Vagina (tissue), 2 donors: ENCODE measurements around the gene POLR3C. TPM values are rescaled to one million over a fixed set of nuclear protein-coding genes. Genes with fewer than 3 reads are reported as not detected.
"Not testable (repeated sequence)": the region's sequence is repeated elsewhere in the genome, so short reads cannot be mapped to it uniquely, and the experiment has no call there.

Experiments
- DNase-seq, 2 donors: peaks; one replicate each; pipeline ENCODE4 v3.0.0-alpha.2; 2017; ENCODE audit errors: extremely low spot score in 2 of 2
- H3K27ac ChIP-seq: fragments of 200-600 bp; sonication (generic); one replicate; pipeline ENCODE4 v1.5.1; 2019
- H3K27me3 ChIP-seq: fragments of 200-600 bp; sonication (generic); one replicate; pipeline ENCODE4 v1.5.1; 2019
- H3K36me3 ChIP-seq, 2 donors: fragments of 200-600 bp; sonication (generic); one replicate each; pipeline ENCODE4 v1.5.1; 2017 to 2019
- H3K4me1 ChIP-seq: fragments of 200-600 bp; sonication (generic); one replicate; pipeline ENCODE4 v1.5.1; 2019
- H3K4me3 ChIP-seq, 2 donors: fragments of 200-600 bp; sonication (generic); 1 replicate in 1 of 2; 2 replicates in 1 of 2; pipeline ENCODE4 v1.5.1; 2016 to 2019
- H3K9me3 ChIP-seq: fragments of 200-600 bp; sonication (generic); one replicate; pipeline ENCODE4 v1.5.1; 2019
- POLR2A ChIP-seq, 2 donors: fragments of 450-650 bp; IDR thresholded peaks; one replicate each; pipeline ENCODE4 v1.6.1; 2017; ENCODE audit warnings: antibody characterized with exemption in 2 of 2, mild to moderate bottlenecking in 2 of 2, moderate library complexity in 2 of 2
- POLR2AphosphoS5 ChIP-seq, 2 donors: sonication (generic); formaldehyde crosslinking; IDR thresholded peaks; one replicate each; pipeline ENCODE4 v1.9.0; 2017; ENCODE audit warnings: antibody characterized with exemption in 2 of 2, mild to moderate bottlenecking in 2 of 2, low read depth in 1 of 2; ENCODE audit not compliant: insufficient read depth in 1 of 2
- intact Hi-C: fragments of 100-400 bp; cut with DNase I; formaldehyde crosslinking; loops from one replicate; pipeline ENCODE4 v1.15.1; 2023
- total RNA-seq: library from RNA; depleted of rRNA; stranded (reverse); fragments of >200 nt; gene quantifications from one replicate; pipeline ENCODE4 v1.2.3, GENCODE V29; 2016
- TF ChIP-seq, protein P1 (sequence below), 3 experiments: fragments of 450-650 bp in 2 of 3; fragments of 200-600 bp in 1 of 3; sonication (generic) in 1 of 3; IDR thresholded peaks; one replicate each; pipeline ENCODE4 v1.5.1; 2017 to 2019; ENCODE audit warnings: antibody characterized with exemption in 3 of 3, mild to moderate bottlenecking in 2 of 3, moderate library complexity in 2 of 3

Gene POLR3C
- total RNA-seq, 1 donor from 2014 or later, result 34.6 TPM

DNA sequence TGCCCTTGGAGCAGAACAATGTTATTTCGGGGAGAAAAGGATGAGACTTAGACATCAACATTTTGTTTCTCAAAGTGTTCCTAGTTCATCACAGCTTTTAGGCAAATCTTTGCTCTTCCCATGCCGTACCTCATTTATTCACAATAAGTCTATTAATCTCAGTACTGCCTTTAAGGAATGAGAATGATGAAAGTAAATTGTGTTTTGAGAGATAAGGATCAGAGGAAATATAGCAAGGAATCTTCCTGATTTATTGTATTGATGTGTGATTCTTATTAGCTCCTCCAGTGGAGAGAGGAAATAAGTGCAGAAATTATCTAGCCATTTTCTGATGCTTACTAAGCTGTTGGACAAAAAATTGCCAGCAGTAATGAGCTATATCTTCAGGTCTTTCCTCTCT, 2.0 kb downstream of the POLR3C start:
- peaks cover 7 to 49% of the 10 kb centered on the region in 2 donors for H3K36me3 ChIP-seq

DNA sequence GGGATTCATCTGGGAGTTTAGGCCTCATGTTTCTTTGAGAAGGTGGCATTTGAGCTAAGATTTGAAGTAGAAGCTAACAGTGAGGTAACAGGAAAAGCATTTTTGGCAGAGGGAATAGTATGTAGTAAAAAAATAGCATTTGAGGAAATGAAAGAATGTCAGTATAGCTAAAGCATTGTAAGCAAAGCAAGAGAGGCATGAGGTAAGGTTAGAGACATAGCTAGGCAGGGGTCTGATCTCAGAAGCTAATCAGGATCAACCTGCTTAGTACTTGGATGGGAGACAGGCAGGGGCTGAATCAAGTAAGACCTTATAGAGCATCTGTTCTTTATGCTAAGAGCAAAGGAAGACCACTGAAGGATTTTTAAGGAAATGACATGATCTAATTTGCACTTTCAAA, 4.0 kb downstream of the POLR3C start:
- no peak for DNase-seq
- intact Hi-C loops, result no loop called here
- no peaks in the 10 kb centered on the region for H3K9me3 ChIP-seq

More for the DNA sequence above, 2.0 kb downstream of the POLR3C start:
- TF ChIP-seq POLR2AphosphoS5 (IDR thresholded peaks at IDR 0.05; ENCODE audit: insufficient read depth in 1 of 2, low read depth in 1 of 2) (no peak), POLR2A (IDR thresholded peaks at IDR 0.05) (no peak)
- TF ChIP-seq, protein P1, sequence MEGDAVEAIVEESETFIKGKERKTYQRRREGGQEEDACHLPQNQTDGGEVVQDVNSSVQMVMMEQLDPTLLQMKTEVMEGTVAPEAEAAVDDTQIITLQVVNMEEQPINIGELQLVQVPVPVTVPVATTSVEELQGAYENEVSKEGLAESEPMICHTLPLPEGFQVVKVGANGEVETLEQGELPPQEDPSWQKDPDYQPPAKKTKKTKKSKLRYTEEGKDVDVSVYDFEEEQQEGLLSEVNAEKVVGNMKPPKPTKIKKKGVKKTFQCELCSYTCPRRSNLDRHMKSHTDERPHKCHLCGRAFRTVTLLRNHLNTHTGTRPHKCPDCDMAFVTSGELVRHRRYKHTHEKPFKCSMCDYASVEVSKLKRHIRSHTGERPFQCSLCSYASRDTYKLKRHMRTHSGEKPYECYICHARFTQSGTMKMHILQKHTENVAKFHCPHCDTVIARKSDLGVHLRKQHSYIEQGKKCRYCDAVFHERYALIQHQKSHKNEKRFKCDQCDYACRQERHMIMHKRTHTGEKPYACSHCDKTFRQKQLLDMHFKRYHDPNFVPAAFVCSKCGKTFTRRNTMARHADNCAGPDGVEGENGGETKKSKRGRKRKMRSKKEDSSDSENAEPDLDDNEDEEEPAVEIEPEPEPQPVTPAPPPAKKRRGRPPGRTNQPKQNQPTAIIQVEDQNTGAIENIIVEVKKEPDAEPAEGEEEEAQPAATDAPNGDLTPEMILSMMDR (IDR thresholded peaks at IDR 0.05), result no peak
- DNase-seq, result no peak
- Histone ChIP-seq H3K27ac (no peak overlapping the region), H3K27me3 (no peaks in the 10 kb centered on the region), H3K4me3 (no peak overlapping the region), H3K9me3 (no peaks in the 10 kb centered on the region), H3K4me1 (peaks cover 19% of the 10 kb centered on the region)
- intact Hi-C loops, result no loop called here

DNA sequence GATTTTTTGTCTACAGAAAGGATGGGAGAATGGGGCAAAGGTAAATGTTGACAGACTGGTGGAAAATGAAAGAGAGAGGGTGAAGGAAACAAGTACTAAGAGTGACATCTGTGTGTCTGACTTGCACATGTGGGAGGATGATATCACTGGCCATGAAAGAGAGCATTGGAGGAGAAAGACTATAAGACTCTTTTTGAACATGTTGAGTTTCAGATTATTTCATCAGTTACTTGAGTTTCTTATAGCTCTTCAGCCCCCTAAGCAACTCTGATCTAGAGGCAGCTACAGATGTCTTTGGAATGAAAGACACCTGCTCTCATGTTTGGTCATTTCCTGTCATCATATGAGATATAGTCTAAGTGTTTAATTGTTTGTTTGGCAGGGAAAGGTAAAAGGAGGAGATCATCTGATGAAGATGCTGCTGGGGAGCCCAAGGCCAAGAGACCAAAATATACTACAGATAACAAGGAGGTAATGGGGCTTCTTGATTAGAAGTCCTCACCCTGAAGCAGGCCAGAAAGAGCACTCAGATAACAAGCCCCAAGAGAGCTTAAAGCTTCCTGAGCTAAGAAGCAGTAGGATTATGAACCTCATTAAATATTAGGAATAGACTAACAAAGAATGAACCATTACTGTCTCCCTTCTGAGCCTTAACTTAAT, 4.5 kb downstream of the POLR3C start:
- no peak for TF ChIP-seq POLR2A (IDR thresholded peaks at IDR 0.05)
- TF ChIP-seq, protein P1 (IDR thresholded peaks at IDR 0.05), result no peak
- no peak for TF ChIP-seq POLR2AphosphoS5 (IDR thresholded peaks at IDR 0.05; ENCODE audit: insufficient read depth in 1 of 2, low read depth in 1 of 2)
- Histone ChIP-seq H3K27me3 (no peaks in the 10 kb centered on the region), H3K9me3 (no peaks in the 10 kb centered on the region), H3K4me1 (peaks cover 19% of the 10 kb centered on the region), H3K27ac (no peak overlapping the region), H3K36me3 (peaks cover 7 to 70% of the 10 kb centered on the region in 2 donors), H3K4me3 (no peak overlapping the region)
- DNase-seq, result no peak
- intact Hi-C loops, result no loop called here

More for the DNA sequence above, 4.0 kb downstream of the POLR3C start:
- TF ChIP-seq POLR2A (IDR thresholded peaks at IDR 0.05), result no peak
- TF ChIP-seq, protein P1 (IDR thresholded peaks at IDR 0.05), result no peak
- no peak for TF ChIP-seq POLR2AphosphoS5 (IDR thresholded peaks at IDR 0.05; ENCODE audit: insufficient read depth in 1 of 2, low read depth in 1 of 2)
- peaks cover 7 to 64% of the 10 kb centered on the region in 2 donors for H3K36me3 ChIP-seq
- no peak overlapping the region for H3K27ac ChIP-seq
- no peak overlapping the region for H3K4me3 ChIP-seq
- peaks cover 19% of the 10 kb centered on the region for H3K4me1 ChIP-seq
- H3K27me3 ChIP-seq, result no peaks in the 10 kb centered on the region

DNA sequence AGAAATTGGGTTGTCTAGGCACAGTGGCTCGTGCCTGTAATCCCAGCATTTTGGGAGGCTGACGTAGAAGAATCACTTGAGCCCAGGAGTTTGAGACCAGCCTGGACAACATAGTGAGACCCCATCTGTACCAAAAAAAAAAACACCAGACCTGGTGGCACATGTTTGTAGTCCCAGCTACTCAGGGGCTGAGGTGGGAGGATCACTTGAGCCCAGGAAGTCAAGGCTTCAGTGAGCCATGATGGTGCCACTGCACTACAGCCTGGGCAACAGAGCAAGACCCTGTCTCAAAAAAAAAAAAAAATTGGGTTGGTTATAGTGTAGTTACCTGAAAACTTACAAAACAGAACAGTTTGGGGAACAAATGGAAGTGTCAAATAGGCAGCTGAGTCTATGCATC, 6.8 kb downstream of the POLR3C start:
- peaks cover 10 to 93% of the 10 kb centered on the region in 2 donors for H3K36me3 ChIP-seq
- H3K4me1 ChIP-seq, intact Hi-C loops: not testable (repeated sequence)

DNA sequence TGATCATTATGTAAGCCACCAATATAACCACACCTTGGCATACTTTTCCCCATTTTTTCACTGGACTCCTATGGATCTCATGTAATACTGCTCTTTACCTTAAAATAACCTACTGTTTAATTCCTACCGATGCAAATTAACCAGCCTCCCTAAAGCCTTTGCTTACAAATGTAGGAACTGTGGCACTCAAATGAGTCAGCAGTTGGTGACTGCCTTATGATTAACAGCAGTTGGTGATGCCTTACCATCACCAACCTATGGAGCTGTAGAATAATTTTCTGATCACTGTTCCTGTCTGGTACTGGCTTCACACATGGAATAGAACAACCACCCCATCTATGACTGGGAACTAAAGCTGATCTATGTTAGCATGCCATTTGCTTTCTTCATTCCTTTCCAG, 13.7 kb downstream of the POLR3C start:
- TF ChIP-seq, protein P1 (IDR thresholded peaks at IDR 0.05), result no peak
- TF ChIP-seq POLR2A (IDR thresholded peaks at IDR 0.05), result no peak
- no peak for TF ChIP-seq POLR2AphosphoS5 (IDR thresholded peaks at IDR 0.05; ENCODE audit: insufficient read depth in 1 of 2, low read depth in 1 of 2)
- no peak for DNase-seq
- intact Hi-C loops, result loop anchor here (5.0 kb wide), 1 partner anchor 185 kb away; the partner anchor contains the start of gene HJV
- Histone ChIP-seq H3K9me3 (no peaks in the 10 kb centered on the region), H3K4me3 (no peak overlapping the region), H3K27me3 (no peaks in the 10 kb centered on the region), H3K4me1 (no peaks in the 10 kb centered on the region), H3K27ac (no peak overlapping the region), H3K36me3 (peaks cover 3 to 98% of the 10 kb centered on the region in 2 donors)

More for the DNA sequence above, 6.8 kb downstream of the POLR3C start:
- not testable (repeated sequence) for H3K27ac ChIP-seq, H3K27me3 ChIP-seq, H3K9me3 ChIP-seq, DNase-seq, H3K4me3 ChIP-seq
